Stimulated activated CD8-positive, alpha-beta memory T cell treated with anti-CD3 and anti-CD28 coated beads, Interleukin-7, amount 100 ng/mL, for 4 hours (primary cell): Measurements from ENCODE around the gene KIF17.

Experiments used
- DNase-seq, 2 donors: peaks; one replicate each; pipeline ENCODE4 v3.0.0-alpha.2; 2020; ENCODE audit warnings: low read depth in 2 of 2

Gene KIF17

GRCh38 chr1:20717452-20718342 is at the start of gene KIF17:
Gene KIF17, minus strand, starts transcription at chr1:20718007. Its CDS starts 301 bp downstream, at chr1:20717706.
- peak in 1 of 2 donors; percentile 62 for DNase-seq

DNA sequence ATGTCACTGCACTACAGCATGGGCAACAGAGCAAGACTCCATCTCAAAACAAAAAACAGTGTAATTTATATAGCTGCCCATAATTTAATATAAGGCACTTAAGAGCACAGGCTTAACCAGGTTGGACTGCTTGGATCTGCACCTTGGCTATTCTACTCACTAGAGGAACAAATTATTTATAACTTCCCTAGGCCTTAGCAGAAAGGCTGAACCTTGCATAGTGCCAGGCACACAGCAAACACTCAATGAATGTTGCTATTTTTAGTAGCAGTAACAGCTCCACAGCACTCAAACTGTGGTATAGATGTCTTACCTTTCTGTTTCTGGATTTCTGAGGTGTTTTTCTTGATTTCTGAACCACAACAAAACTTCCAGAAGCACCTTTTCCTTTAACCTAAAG is 49.5 kb upstream of the KIF17 start:
- DNase-seq, result no peak

DNA sequence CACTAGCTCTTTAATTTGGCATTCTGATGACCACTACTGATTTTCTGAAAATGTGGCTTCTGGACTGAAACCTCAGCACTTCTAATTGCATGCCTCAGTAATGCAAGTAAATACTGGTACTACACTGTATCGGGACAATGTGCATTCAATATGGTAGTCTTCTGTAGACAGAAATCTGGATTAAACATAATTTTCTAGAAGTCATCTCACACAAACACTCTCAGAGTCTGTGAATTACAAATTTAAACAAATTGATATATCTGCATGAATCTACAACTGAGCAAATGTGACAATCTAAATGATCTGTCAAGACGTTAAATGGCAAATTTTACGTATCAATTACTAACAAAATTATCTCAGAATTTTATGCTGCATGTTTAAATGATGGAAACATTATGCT is 45.6 kb upstream of the KIF17 start:
- no peak for DNase-seq

GRCh38 chr1:20760322-20760721 is 42.5 kb upstream of the KIF17 start:
- DNase-seq, result no peak

DNA sequence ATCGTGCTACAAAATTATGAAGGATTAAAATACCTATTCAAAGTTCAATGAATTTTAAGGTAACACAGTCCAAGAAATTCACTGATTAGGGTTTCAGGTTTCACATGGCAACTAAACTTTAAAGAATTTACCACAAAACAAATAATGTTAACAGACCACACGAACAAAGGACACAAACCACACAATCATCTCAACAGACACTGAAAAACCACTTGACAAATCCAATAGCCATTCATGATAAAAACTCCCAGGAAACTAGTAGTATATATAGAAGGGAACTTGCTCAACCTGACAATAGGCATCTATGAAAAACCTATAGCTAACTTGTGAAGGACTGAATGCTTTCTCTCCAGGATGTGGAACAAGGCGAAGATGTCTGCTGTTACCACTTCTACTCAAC is 35.8 kb upstream of the KIF17 start:
- no peak for DNase-seq

DNA sequence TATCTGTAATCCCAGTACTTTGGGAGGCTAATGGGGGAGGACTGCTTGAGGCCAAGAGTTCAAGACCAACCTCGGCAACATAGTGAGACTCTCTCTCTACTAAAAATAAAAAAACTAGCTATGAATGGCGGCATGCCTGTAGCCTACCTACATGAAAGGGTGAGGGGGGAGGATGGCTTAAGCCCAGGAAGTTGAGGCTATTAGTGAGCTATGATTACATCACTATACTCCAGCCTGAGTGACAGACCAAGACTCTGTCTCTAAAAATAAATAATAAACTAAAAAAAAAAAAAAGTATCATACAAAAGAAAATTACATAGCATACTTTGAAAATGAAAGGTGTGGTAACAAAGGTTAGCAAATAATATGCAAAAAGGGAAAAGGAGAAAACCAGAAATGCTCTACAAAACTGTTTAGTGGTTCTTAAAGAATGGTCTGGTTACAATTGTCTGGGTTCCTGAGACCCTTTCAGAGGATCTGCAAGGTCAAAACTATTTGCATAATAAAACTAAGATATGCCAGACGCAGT is 33.7 kb upstream of the KIF17 start:
- no peak for DNase-seq

GRCh38 chr1:20742671-20743070 is 24.9 kb upstream of the KIF17 start:
- no peak for DNase-seq

GRCh38 chr1:20740781-20741180 is 23.0 kb upstream of the KIF17 start:
- DNase-seq, result no peak

DNA sequence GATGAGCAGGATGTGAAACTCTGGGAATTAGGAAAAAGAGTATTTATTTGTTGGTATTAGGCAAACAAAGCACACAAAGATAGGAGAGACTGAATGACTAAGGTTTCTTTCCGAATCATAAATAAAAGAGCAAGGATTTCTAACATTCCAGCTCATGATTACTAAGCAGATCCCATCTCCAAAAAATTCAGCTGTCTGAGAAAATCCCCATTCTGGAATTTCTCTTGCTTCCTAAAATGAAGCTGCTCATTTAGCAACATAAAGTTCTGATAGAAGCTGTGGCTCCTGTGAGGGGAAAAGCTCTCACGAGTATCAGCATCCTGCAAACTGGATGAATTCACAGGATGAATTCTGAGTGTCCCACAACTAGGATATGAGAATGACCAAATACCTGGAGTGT is 21.4 kb upstream of the KIF17 start:
- DNase-seq, result no peak

DNA sequence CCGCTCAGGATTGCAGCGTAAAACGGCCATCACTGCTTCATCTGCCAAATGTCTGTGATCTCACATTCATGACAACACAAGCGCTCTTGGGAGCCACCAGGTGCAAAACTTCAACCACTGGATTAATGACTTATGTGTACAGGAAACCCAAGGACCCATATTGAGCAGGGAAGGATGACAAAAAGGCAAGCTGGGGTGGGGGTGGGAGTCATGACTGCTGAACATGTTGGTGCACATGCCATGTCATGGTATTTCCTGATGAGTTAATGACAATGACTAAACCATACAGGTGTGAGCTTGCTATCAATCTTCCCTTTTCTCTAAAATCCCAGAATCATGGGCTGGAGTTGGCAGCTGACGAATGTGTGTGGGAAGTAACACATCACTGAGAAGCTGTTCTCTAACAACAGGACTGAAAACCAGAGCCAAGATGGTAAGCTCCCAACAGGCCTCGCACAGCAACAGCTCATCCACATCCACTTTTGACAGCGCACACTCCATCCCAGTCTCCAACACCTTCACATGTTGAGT is 17.8 kb upstream of the KIF17 start:
- DNase-seq, result no peak

DNA sequence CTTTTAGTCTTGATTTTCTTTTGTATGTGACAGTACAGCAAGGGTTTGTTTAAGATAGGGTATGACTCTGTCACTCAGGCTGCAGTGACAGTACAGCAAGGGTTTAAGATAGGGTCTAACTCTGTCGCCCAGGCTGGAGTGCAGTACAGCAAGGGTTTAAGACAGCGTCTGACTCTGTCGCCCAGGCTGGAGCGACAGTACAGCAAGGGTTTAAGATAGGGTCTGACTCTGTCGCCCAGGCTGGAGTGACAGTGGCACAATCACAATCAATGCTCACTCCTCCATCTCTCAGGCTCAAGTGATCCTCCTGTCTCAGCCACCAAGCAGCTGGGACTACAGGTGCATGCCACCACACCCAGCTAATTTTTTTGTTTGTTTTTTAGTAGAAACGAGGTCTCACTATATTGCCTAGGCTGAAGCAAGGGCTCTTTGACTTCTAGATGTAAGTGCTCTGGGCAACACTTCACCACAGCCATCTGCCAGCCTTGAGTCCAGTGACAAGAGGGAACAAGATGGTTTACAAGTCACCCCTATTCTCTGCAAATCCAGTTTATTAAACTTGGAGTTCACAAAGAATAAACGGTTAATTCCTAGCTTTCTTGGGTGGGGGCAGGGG is 15.7 kb upstream of the KIF17 start:
- DNase-seq, result no peak

- peak; percentile 67 to 77 for DNase-seq
Observed at GRCh38 chr1:20732588-20733359, 15.0 kb upstream of the KIF17 start, which contains the start of gene SH2D5. Gene SH2D5, minus strand, starts transcription at chr1:20732703. Its CDS starts 4,659 bp downstream, at chr1:20728044.

- peak; percentile 42 to 71 for DNase-seq
Observed at GRCh38 chr1:20732071-20732587, 14.3 kb upstream of the KIF17 start.

- DNase-seq, result peak in 1 of 2 donors; percentile 12
Observed at GRCh38 chr1:20731057-20731991, 13.5 kb upstream of the KIF17 start.

DNA sequence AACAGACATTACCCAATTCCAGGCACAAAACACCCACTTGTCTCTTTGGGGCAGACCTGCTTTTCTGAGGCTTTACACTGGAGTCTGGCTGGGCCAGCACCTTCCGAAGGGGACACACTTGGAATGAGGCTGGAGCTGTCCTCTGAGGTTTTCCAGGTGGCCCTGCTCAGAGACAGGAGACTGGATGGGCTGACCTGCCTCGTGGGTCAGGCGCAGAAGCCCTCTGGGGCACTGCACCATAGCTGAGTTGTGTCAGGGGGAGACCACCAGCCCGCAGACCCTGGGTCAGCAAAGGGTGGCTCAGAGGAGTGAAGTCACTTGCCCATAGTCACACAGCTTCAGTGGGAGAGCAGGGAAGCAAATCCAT is 12.9 kb upstream of the KIF17 start:
- DNase-seq, result no peak

- no peak for DNase-seq
Observed at GRCh38 chr1:20729990-20730689, 12.3 kb upstream of the KIF17 start.

DNA sequence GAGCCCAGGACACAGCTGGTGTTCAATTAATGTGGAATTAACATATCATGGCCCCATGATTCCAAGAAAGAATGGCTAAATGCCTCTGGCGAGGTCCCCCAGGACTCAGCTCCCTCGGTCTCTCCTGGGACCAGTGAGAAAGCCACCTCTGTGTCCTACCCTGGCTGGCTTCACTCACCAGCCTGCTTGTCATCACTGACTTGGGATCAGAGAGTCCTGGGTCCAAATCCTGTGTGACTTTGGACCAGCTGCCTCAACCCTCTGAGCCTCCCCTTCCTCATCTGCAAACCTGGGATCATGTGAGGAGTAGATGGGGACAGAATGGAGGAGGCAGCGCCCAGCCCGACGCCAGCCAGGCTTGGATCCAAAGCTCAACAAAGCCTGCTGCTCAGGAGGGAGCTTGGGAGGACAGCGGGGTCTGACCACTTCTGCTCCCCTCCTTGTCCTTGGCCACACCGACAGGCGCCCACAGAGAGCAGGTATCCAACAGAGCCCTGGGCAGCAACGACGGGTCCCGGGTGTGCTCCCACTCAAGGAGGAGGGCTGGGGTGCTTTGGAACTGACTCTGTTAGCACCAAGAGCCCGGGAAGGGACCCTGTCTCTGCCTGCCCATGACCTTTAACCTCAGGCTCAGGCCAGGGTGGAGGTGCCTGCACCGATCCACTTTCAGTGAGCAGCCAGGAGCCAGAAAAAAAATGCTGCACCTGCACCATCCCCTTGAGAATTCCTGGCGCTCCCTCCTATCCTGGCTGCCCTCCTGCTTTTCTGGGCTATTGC is 11.5 kb upstream of the KIF17 start:
- DNase-seq, result no peak

GRCh38 chr1:20728371-20729154 is 10.8 kb upstream of the KIF17 start:
- DNase-seq, result no peak
